Fibroblast of pulmonary artery (primary cell): ENCODE results near the gene FAM234B.

Experiments used
- DNase-seq: peaks from one replicate; pipeline ENCODE4 v3.0.0-alpha.2; 2010; ENCODE audit warnings: low read depth
- H3K4me3 ChIP-seq: replicated peaks from 2 replicates; pipeline ENCODE4 v1.5.1; 2011; ENCODE audit warnings: low read depth, mild to moderate bottlenecking, control low read depth, low read length, moderate library complexity
- TF ChIP-seq, protein P1 (sequence below): IDR thresholded peaks from 2 replicates; pipeline ENCODE4 v1.5.1; 2011; ENCODE audit warnings: mild to moderate bottlenecking, control low read depth, low read length, inconsistent platforms; ENCODE audit errors: missing control alignments

FAM234B gene

GRCh38 chr12:13088496-13088895 lies 44.3 kb downstream of the FAM234B start:
- no peak overlapping the region for H3K4me3 ChIP-seq
- TF ChIP-seq, protein P1, sequence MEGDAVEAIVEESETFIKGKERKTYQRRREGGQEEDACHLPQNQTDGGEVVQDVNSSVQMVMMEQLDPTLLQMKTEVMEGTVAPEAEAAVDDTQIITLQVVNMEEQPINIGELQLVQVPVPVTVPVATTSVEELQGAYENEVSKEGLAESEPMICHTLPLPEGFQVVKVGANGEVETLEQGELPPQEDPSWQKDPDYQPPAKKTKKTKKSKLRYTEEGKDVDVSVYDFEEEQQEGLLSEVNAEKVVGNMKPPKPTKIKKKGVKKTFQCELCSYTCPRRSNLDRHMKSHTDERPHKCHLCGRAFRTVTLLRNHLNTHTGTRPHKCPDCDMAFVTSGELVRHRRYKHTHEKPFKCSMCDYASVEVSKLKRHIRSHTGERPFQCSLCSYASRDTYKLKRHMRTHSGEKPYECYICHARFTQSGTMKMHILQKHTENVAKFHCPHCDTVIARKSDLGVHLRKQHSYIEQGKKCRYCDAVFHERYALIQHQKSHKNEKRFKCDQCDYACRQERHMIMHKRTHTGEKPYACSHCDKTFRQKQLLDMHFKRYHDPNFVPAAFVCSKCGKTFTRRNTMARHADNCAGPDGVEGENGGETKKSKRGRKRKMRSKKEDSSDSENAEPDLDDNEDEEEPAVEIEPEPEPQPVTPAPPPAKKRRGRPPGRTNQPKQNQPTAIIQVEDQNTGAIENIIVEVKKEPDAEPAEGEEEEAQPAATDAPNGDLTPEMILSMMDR: no peak
- DNase-seq: no peak

DNA sequence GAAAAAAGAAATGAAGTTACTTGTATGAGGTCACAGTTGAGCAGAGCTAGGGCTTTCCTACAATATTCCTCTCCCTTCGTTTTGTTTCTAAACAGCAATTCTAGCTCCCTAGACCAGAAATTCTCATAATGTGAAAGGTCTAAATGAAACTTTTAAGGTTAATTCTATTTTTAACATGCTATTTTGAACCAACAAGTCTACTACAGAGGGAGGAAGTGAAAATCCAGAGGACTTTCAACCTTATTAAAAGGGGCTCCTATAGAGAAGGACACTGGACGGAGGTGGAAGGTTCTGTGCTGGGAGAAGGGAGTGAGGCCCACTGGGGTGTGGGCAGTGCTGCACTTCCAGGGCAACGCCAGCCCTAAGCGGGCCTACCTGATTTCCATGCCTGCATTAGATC lies 45.9 kb downstream of the FAM234B start:
- H3K4me3 ChIP-seq: no peak overlapping the region
- DNase-seq: no peak
- TF ChIP-seq, protein P1: no peak

DNA sequence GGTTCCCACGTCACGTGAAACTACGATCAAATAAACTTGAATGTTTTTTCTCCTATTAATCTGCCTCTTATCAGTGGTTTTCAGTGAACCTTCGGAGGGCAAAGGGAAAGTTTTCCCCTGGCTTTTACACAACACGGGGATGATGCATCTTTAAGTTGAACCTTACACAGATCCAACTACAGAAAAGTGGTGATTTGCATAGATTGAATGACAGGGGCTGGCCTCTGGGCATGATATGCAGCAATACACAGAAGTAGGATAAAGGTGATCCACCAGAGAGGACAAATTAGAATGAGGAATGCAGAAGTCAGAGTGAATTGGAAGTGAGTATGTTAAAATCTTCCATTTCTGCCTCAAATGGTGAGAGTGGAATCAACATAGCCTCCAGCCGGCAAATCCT lies 47.7 kb downstream of the FAM234B start:
- TF ChIP-seq, protein P1: no peak
- no peak overlapping the region for H3K4me3 ChIP-seq
- no peak for DNase-seq

DNA sequence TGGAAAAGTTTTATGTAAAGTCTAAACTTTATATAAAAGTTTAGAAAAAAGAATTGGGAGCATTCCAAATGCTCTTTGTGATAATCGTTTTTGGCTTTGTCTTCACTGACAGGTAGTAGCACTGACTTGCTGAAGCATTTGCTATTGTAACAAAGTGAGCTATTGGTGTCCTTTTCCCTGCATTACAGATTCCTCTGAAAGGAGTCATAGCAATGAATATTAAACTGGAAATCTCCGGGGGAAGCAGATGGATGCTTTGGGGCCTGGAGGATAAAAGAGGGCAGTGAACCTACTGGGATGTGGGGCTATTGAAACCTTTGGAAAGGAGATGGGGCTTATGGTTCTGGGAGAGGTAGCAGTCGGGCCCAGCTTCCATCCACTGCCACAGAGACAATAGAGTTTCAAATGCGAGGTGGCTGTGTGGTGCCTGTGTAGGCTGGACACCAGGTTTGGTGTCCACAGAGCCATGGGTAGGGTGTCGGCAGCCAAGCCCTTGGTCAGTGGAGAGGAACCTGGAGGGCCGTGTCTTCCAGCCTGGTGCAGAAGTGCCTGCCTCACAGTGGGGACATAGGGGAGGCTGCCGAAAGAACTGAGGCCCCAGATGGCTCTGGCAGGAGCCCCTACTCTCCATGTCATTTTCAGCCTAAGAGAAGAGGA lies 49.1 kb downstream of the FAM234B start:
- TF ChIP-seq, protein P1: no peak
- no peak overlapping the region for H3K4me3 ChIP-seq
- no peak for DNase-seq

DNA sequence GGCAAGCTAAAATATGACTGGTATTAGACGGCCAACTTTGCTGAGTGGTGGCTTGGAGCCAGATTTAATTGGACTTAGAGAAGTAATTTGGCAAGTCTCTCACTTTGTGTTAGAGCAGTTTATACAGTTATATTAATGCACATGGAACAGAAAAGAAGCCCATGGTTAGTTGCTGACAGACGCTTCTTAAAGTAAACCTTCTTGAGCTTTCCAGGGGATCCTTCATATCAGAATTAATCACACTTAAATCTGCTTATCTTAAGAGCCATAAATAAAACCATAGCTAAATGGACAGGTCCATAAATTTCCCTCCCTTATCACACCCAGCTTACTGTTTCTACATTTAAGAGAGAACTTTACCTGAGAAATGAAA lies 49.7 kb downstream of the FAM234B start:
- no peak overlapping the region for H3K4me3 ChIP-seq
- no peak for DNase-seq
- TF ChIP-seq, protein P1: no peak

DNA sequence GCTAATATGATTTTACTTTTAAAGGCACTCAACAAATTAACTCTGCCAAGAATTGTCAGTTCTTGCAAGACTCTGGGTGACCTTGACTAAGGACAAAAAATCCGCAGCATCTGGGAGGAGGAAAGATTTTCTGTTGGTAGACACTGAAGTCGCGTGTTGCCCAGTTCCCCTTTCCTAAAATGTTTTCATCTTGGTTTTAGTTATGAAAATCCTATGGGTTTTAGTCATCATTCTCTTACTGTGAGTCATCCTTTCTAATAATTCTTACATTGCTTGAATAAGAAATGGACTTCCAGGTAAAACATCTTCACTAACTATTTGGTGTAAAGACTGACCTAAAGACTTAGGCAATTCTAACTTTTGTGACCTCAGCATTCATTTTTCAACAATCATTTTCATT lies 50.2 kb downstream of the FAM234B start:
- DNase-seq: peak; percentile 63
- no peak overlapping the region for H3K4me3 ChIP-seq
- TF ChIP-seq, protein P1: no peak

DNA sequence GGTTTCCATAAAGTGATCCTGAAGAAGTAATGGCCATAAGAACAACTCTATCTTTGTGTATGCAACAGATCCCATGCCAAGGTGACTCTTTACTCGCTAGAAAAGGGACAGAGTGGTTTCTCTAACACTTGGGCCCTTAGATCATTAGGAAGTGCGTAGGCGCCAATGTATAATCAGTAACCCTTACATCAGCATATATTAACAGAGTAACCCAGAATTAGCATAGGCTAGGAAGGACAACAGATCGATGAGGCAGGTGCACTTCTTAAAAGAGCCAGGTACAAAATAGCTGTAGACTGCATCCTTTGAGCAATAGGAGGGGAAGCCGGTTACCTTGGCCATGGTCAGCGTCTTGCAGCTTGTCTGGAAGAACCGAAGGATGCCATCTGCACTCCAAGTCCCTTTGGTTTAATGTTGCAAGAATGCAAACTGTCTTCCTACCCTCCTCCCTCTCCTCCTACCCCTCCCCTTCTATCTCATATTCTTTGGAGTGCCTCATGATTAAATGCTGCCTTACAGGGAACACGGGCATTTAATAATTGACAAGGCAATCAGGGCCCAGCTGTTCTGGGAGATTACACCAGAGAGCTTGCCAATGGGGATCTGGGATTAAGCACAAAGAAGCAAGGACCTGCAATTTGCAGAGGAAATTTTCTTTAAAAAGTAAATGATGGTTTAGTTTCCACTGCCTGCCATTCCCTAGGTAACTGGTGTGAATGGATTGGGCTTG lies 51.2 kb downstream of the FAM234B start:
- no peak overlapping the region for H3K4me3 ChIP-seq
- DNase-seq: no peak
- TF ChIP-seq, protein P1: no peak
